IMR-90 (cell line): ENCODE results near the gene SRP14. TPM values are rescaled to one million over a fixed set of nuclear protein-coding genes. Genes with fewer than 3 reads are reported as not detected.

Experiments
- ATAC-seq: fragments of 200-7000 bp; cut with Tn5 transposase; 2 replicates; pipeline ENCODE4 v1.9.1; 2020; ENCODE audit warnings: low read depth, mild to moderate bottlenecking, moderate library complexity
- BruUV-seq: library from RNA; stranded (reverse); fragments of 400-500 nt; replicated peaks from 2 replicates; lab custom pipeline; 2021; lab: Mats Ljungman, UMichigan
- CTCF ChIA-PET: fragments of 300-600 bp; formaldehyde crosslinking; extraction: SDS; loops from one replicate; lab custom pipeline; 2021; ENCODE audit warnings: antibody characterized with exemption; lab: Yijun Ruan, JAX
- POLR2A ChIA-PET: fragments of 300-600 bp; sonication (Branson Sonifier 250); formaldehyde crosslinking; loops from one replicate; lab custom pipeline; 2022; ENCODE audit warnings: antibody characterized with exemption; ENCODE audit not compliant: unreplicated experiment; lab: Charles Lee
- DNase-seq: peaks from one replicate; pipeline ENCODE4 v3.0.0; 2013
- H2AFZ ChIP-seq: replicated peaks from 2 replicates; pipeline ENCODE3; 2013; ENCODE audit warnings: low read length, mild to moderate bottlenecking; ENCODE audit not compliant: poor library complexity
- H2AK5ac ChIP-seq: 2 replicates; pipeline ENCODE4 v1.6.1; 2013; ENCODE audit warnings: low read depth, low read length, inconsistent platforms
- H2AK9ac ChIP-seq: replicated peaks from 2 replicates; pipeline ENCODE3; 2013; ENCODE audit warnings: mild to moderate bottlenecking, low read depth, low read length, moderate library complexity; ENCODE audit not compliant: poor library complexity
- H2BK120ac ChIP-seq: 2 replicates; pipeline ENCODE4 v1.6.1; 2013; ENCODE audit warnings: low read depth, low read length, inconsistent platforms
- H2BK15ac ChIP-seq: 3 replicates; pipeline ENCODE4 v1.6.1; 2013; ENCODE audit warnings: low read depth, low read length, inconsistent platforms
- H2BK20ac ChIP-seq: 2 replicates; pipeline ENCODE4 v1.6.1; 2013; ENCODE audit warnings: low read depth, mild to moderate bottlenecking, inconsistent platforms, low read length, moderate library complexity
- H2BK5ac ChIP-seq: 2 replicates; pipeline ENCODE4 v1.6.1; 2013; ENCODE audit warnings: mild to moderate bottlenecking, low read depth, low read length, inconsistent platforms; ENCODE audit not compliant: poor library complexity, severe bottlenecking
- H3K14ac ChIP-seq: replicated peaks from 2 replicates; pipeline ENCODE4 v1.6.1; 2013; ENCODE audit warnings: low read depth, low read length, inconsistent platforms
- H3K18ac ChIP-seq: 2 replicates; pipeline ENCODE4 v1.6.1; 2013; ENCODE audit warnings: low read depth, low read length, control low read depth
- H3K23ac ChIP-seq: 2 replicates; pipeline ENCODE4 v1.6.1; 2013; ENCODE audit warnings: low read depth, low read length, inconsistent platforms
- H3K27ac ChIP-seq: 2 replicates; pipeline ENCODE4 v1.5.1; 2013; ENCODE audit warnings: mild to moderate bottlenecking, control low read depth, low read length; ENCODE audit not compliant: insufficient read depth
- H3K27me3 ChIP-seq: 2 replicates; pipeline ENCODE4 v1.6.1; 2013; ENCODE audit warnings: low read length; ENCODE audit not compliant: control insufficient read depth, insufficient read depth
- H3K36me3 ChIP-seq: 2 replicates; pipeline ENCODE4 v1.6.1; 2013; ENCODE audit warnings: low read length, mixed read lengths; ENCODE audit not compliant: control insufficient read depth, insufficient read depth
- H3K4ac ChIP-seq: 2 replicates; pipeline ENCODE4 v1.6.1; 2013; ENCODE audit warnings: low read depth, low read length, inconsistent platforms
- H3K4me1 ChIP-seq: 2 replicates; pipeline ENCODE4 v1.6.1; 2013; ENCODE audit warnings: low read length, mixed read lengths; ENCODE audit not compliant: control insufficient read depth, insufficient read depth
- H3K4me2 ChIP-seq: 2 replicates; pipeline ENCODE4 v1.6.1; 2013; ENCODE audit warnings: low read depth, mild to moderate bottlenecking, control low read depth, low read length, moderate library complexity
- H3K4me3 ChIP-seq: 2 replicates; pipeline ENCODE4 v1.5.1; 2013; ENCODE audit warnings: low read depth, mild to moderate bottlenecking, control low read depth, low read length, moderate library complexity; ENCODE audit not compliant: insufficient read depth
- H3K56ac ChIP-seq: 2 replicates; pipeline ENCODE4 v1.6.1; 2013; ENCODE audit warnings: low read length, inconsistent platforms; ENCODE audit not compliant: insufficient read depth; ENCODE audit errors: extremely low read depth
- H3K79me1 ChIP-seq, 2 experiments: 2 replicates each; pipeline ENCODE4 v1.6.1; 2013; ENCODE audit warnings: low read length in 2 of 2, inconsistent platforms in 1 of 2, low read depth in 1 of 2
- H3K9ac ChIP-seq: 2 replicates; pipeline ENCODE4 v1.6.1; 2013; ENCODE audit warnings: low read depth, low read length, control low read depth
- H3K9me1 ChIP-seq: 2 replicates; pipeline ENCODE4 v1.6.1; 2013; ENCODE audit warnings: low read length, inconsistent platforms; ENCODE audit not compliant: insufficient read depth
- H3K9me3 ChIP-seq: 2 replicates; pipeline ENCODE4 v1.6.1; 2013; ENCODE audit warnings: low read length; ENCODE audit not compliant: control insufficient read depth, insufficient read depth
- H4K20me1 ChIP-seq: 2 replicates; pipeline ENCODE4 v1.6.1; 2013; ENCODE audit warnings: low read length, inconsistent platforms; ENCODE audit not compliant: insufficient read depth
- H4K5ac ChIP-seq: 2 replicates; pipeline ENCODE4 v1.6.1; 2013; ENCODE audit warnings: mild to moderate bottlenecking, low read depth, low read length, control low read depth
- H4K8ac ChIP-seq, 2 experiments: 2 replicates each; pipeline ENCODE4 v1.6.1; 2013; ENCODE audit warnings: low read depth in 2 of 2, low read length in 2 of 2, control low read depth in 1 of 2, inconsistent platforms in 1 of 2
- H4K91ac ChIP-seq: 2 replicates; pipeline ENCODE4 v1.6.1; 2013; ENCODE audit warnings: low read depth, low read length, inconsistent platforms; ENCODE audit not compliant: insufficient read depth
- CEBPB ChIP-seq: IDR thresholded peaks from 2 replicates; pipeline ENCODE4 v1.6.1; 2012; ENCODE audit warnings: low read depth, low read length, improper control_type of control experiment
- MAFK ChIP-seq: IDR thresholded peaks from 2 replicates; pipeline ENCODE4 v1.6.1; 2012; ENCODE audit warnings: low read depth, low read length, improper control_type of control experiment
- MAZ ChIP-seq: IDR thresholded peaks from 2 replicates; pipeline ENCODE4 v1.6.1; 2012; ENCODE audit warnings: low read depth, mild to moderate bottlenecking, low read length, improper control_type of control experiment, moderate library complexity, borderline replicate concordance
- MXI1 ChIP-seq: IDR thresholded peaks from 2 replicates; pipeline ENCODE4 v1.6.1; 2012; ENCODE audit warnings: low read depth, mild to moderate bottlenecking, low read length, moderate library complexity, borderline replicate concordance
- POLR2A ChIP-seq: IDR thresholded peaks from 2 replicates; pipeline ENCODE4 v1.6.1; 2012; ENCODE audit warnings: mild to moderate bottlenecking, low read depth, low read length
- RAD21 ChIP-seq: IDR thresholded peaks from 2 replicates; pipeline ENCODE4 v1.6.1; 2012; ENCODE audit warnings: low read length, improper control_type of control experiment
- RCOR1 ChIP-seq: IDR thresholded peaks from 2 replicates; pipeline ENCODE4 v1.6.1; 2012; ENCODE audit warnings: mild to moderate bottlenecking, low read length, improper control_type of control experiment; ENCODE audit not compliant: insufficient replicate concordance
- SMC3 ChIP-seq: fragments of 150-350 bp; IDR thresholded peaks from 2 replicates; pipeline ENCODE4 v1.6.1; 2016; ENCODE audit warnings: low read depth, mild to moderate bottlenecking, antibody characterized with exemption, low read length, moderate library complexity
- WGBS, 2 experiments: methylation state at CpG; one replicate each; pipeline versions ENCODE4 v1.1.5 to v1.1.7; 2013; ENCODE audit warnings: missing lambda C conversion rate in 2 of 2; ENCODE audit not compliant: insufficient read length in 1 of 2; ENCODE audit errors: extremely low coverage in 2 of 2; 5-methylcytosine and 5-hydroxymethylcytosine counted together
- dilution Hi-C: fragments of 300-500 bp; cut with HindIII; formaldehyde crosslinking; loops from one replicate; pipeline ENCODE4 v1.14.3; 2018; ENCODE audit warnings: low sequenced_read_pairs; ENCODE audit not compliant: unreplicated experiment
- in situ Hi-C: fragments of 300-500 bp; cut with MboI; formaldehyde crosslinking; loops from 3 replicates; pipeline ENCODE4 v1.14.3; 2019; ENCODE audit warnings: low sequenced_read_pairs, inconsistent platforms, mixed read lengths
- intact Hi-C: fragments of 100-400 bp; cut with micrococcal nuclease; formaldehyde crosslinking; loops from 2 replicates; pipeline ENCODE4 v1.10.0; 2022
- polyA plus RNA-seq, 3 experiments: library from polyadenylated mRNA; depleted of rRNA; stranded (reverse); fragments of >200 nt; gene quantifications; 2 replicates each; pipeline ENCODE4 v1.2.3, GENCODE V29; 2012; ENCODE audit warnings: low replicate concordance in 1 of 3
- total RNA-seq: library from RNA; depleted of rRNA; stranded (reverse); fragments of >200 nt; gene quantifications from 2 replicates; pipeline ENCODE4 v1.2.3, GENCODE V29; 2012

The SRP14 gene
- total and polyA plus RNA-seq, 2 of the 4 experiments (the other 2 are of a cell fraction): 106 to 295 TPM

- no peak for ATAC-seq
- Histone ChIP-seq H2AFZ (peak overlapping the region; percentile 35), H3K4ac (peak overlapping the region; percentile 80), H2BK120ac (peak overlapping the region; percentile 58), H3K14ac (peak overlapping the region; percentile 76), H4K91ac (peak overlapping the region; percentile 52; the same call in 1 of the 2 replicates), H2BK5ac (no peak overlapping the region), H2AK5ac (peak overlapping the region; percentile 91), H3K4me3 (no peak overlapping the region), H3K9ac (no peak overlapping the region), H3K4me1 (peaks cover 27% of the 10 kb centered on the region), H4K5ac (peak overlapping the region; percentile 56; the same call in 1 of the 2 replicates), H3K23ac (peak overlapping the region; percentile 8; the same call in 1 of the 2 replicates), H3K36me3 (no peaks in the 10 kb centered on the region), H3K27ac (no peak overlapping the region), H4K20me1 (no peaks in the 10 kb centered on the region), H3K9me1 (peaks cover 32% of the 10 kb centered on the region), H4K8ac (peak overlapping the region in 1 of 2 experiments; percentile 7; a peak in 1 of 4 replicates), H2BK15ac (no peak overlapping the region; the same call in 2 of the 3 replicates), H3K4me2 (no peak overlapping the region), H3K56ac (no peak overlapping the region), H3K27me3 (no peaks in the 10 kb centered on the region), H3K9me3 (no peaks in the 10 kb centered on the region), H3K18ac (peak overlapping the region; percentile 54), H3K79me1 (peaks cover 0 to 9% of the 10 kb centered on the region in 2 experiments; a peak in 1 of 4 replicates), H2AK9ac (peak overlapping the region; percentile 77), H2BK20ac (peak overlapping the region; percentile 69)
- ChIA-PET POLR2A (no interaction called here), CTCF (interaction anchor here (2.0 kb wide), 1 partner anchor 10 kb away, joined by 5 read pairs; no protein-coding TSS in a partner anchor)
- 94% methylated on average over 5 of the region's 14 CpGs; no CpG with 5 or more reads in 1 of the 2 experiments for WGBS, 2 experiments
- in situ Hi-C loops: no loop called here
- intact Hi-C loops: no loop called here
- TF ChIP-seq POLR2A (no peak), CEBPB (no peak), MXI1 (no peak), RAD21 (no peak), MAFK (no peak), SMC3 (no peak), MAZ (no peak), RCOR1 (no peak)
- BruUV-seq: no TSS peak
- no peak for DNase-seq
- dilution Hi-C loops: no loop called here
Measured at GRCh38 chr15:40055576-40056293, 16.8 kb upstream of the SRP14 start.
